Transverse colon (tissue), 4 donors: ENCODE data around the gene NEDD1. TPM values are rescaled to one million over a fixed set of nuclear protein-coding genes. Genes with fewer than 3 reads are reported as not detected.

ENCODE experiments used
- DNase-seq: peaks from one replicate; pipeline ENCODE4 v3.0.0-alpha.2; 2019
- H3K27ac ChIP-seq, 4 donors: fragments of 200-600 bp; sonication (generic); 2 replicates each; pipeline ENCODE4 v1.5.1; 2016 to 2018; ENCODE audit warnings: inconsistent platforms in 4 of 4
- H3K27me3 ChIP-seq: fragments of 200-600 bp; sonication (generic); 2 replicates; pipeline ENCODE4 v1.5.1; 2017; ENCODE audit warnings: inconsistent platforms
- H3K36me3 ChIP-seq, 4 donors: fragments of 200-600 bp; sonication (generic); 2 replicates each; pipeline ENCODE4 v1.5.1; 2017 to 2019; ENCODE audit warnings: inconsistent platforms in 4 of 4
- H3K4me1 ChIP-seq, 4 donors: fragments of 200-600 bp; sonication (generic); 2 replicates each; pipeline ENCODE4 v1.5.1; 2017 to 2020; ENCODE audit warnings: inconsistent platforms in 4 of 4
- H3K4me3 ChIP-seq, 4 donors: fragments of 200-600 bp; sonication (generic); 1 replicate in 1 of 4; 2 replicates in 3 of 4; pipeline versions ENCODE4 v1.5.1 to v1.6.1; 2017 to 2019; ENCODE audit warnings: inconsistent platforms in 4 of 4
- H3K9me3 ChIP-seq, 2 donors: fragments of 200-600 bp; sonication (generic); 2 replicates each; pipeline ENCODE4 v1.5.1; 2017 to 2019; ENCODE audit warnings: inconsistent platforms in 2 of 2
- CTCF ChIP-seq, 5 experiments: fragments of 200-600 bp in 3 of 5; fragments of 450-650 bp in 2 of 5; sonication (generic) in 3 of 5; IDR thresholded peaks; 1 replicate in 2 of 5; 2 replicates in 3 of 5; pipeline ENCODE4 v1.5.1; 2016 to 2017; ENCODE audit warnings: antibody characterized with exemption in 5 of 5, inconsistent platforms in 3 of 5, mild to moderate bottlenecking in 2 of 5, moderate library complexity in 1 of 5
- EP300 ChIP-seq: sonication (generic); formaldehyde crosslinking; IDR thresholded peaks from one replicate; pipeline ENCODE4 v1.6.1; 2017; ENCODE audit warnings: antibody characterized with exemption, low read depth
- POLR2A ChIP-seq: fragments of 450-650 bp; IDR thresholded peaks from one replicate; pipeline ENCODE4 v1.6.1; 2016; ENCODE audit warnings: antibody characterized with exemption, mild to moderate bottlenecking, moderate library complexity
- POLR2AphosphoS5 ChIP-seq, 3 donors: sonication (generic); formaldehyde crosslinking; IDR thresholded peaks; one replicate each; pipeline ENCODE4 v1.6.1; 2016; ENCODE audit warnings: antibody characterized with exemption in 3 of 3
- WGBS, 2 donors: methylation state at CpG; one replicate each; pipeline ENCODE4 v1.1.5; 2018; ENCODE audit warnings: low coverage in 1 of 2; 5-methylcytosine and 5-hydroxymethylcytosine counted together
- in situ Hi-C, 4 donors: fragments of 200-750 bp; cut with MboI; loops; one replicate each; pipeline versions ENCODE4 v1.15.0 to v1.15.1; 2017; ENCODE audit warnings: low sequenced_read_pairs in 3 of 4, low pct_ligation_motif_present in 1 of 4, low pct_unique_long_range_greater_than_20kb in 1 of 4
- intact Hi-C: fragments of 100-400 bp; cut with DNase I; formaldehyde crosslinking; loops from one replicate; pipeline ENCODE4 v1.15.1; 2023; ENCODE audit warnings: low total_unique reads
- total RNA-seq, 4 donors: library from RNA; depleted of rRNA; stranded (reverse); fragments of >200 nt; gene quantifications; one replicate each; pipeline ENCODE4 v1.1.0, GENCODE V29; 2016

NEDD1 gene
- total RNA-seq, 4 donors from 2014 or later, result 5.6 to 16.7 (median 8.5) TPM

GRCh38 chr12:96889273-96889933 is 17.7 kb upstream of the NEDD1 start:
- DNase-seq, result no peak
- intact Hi-C loops (no loop called here), in situ Hi-C loops (no loop called here)
- H3K4me3 ChIP-seq, result no peak overlapping the region
- no peaks in the 10 kb centered on the region for H3K36me3 ChIP-seq
- H3K9me3 ChIP-seq, result no peaks in the 10 kb centered on the region
- no peaks in the 10 kb centered on the region for H3K27me3 ChIP-seq
- no peak overlapping the region for H3K27ac ChIP-seq
- TF ChIP-seq POLR2AphosphoS5 (IDR thresholded peaks at IDR 0.05) (no peak), CTCF (IDR thresholded peaks at IDR 0.05) (no peak), EP300 (no peak), POLR2A (no peak)
- peaks cover 0 to 2% (median 0%) of the 10 kb centered on the region in 4 donors for H3K4me1 ChIP-seq
- 45 to 52% methylated on average over 5 of the region's 5 CpGs for WGBS, 2 donors

DNA sequence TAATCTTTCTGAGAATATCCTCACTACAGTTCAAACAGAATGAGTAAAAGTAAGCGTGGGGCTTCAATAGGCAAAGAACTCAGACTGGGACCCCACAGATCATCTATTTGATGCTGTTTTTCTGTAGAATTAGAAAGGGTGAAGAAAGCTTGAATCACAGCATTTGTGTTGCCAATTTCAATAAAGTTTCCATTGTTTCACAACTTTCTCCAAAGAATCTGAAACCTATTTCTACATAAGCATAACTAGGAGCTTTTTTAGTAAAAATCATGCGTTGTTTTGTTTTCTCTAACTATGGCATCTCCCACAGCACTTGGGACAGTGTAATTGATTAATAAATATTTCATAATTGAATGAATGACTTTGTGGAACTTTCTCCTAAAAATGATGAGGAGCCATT is 16.7 kb upstream of the NEDD1 start:
- DNase-seq, result no peak
- Histone ChIP-seq H3K36me3 (no peaks in the 10 kb centered on the region), H3K9me3 (no peaks in the 10 kb centered on the region), H3K27me3 (no peaks in the 10 kb centered on the region), H3K27ac (no peak overlapping the region), H3K4me3 (no peak overlapping the region), H3K4me1 (peaks cover 0 to 2% (median 0%) of the 10 kb centered on the region in 4 donors)
- intact Hi-C loops, result no loop called here
- WGBS, 2 donors, result 89 to 90% methylated on average over 1 to 2 of the region's 2 CpGs
- TF ChIP-seq POLR2AphosphoS5 (IDR thresholded peaks at IDR 0.05) (no peak), POLR2A (no peak), EP300 (no peak), CTCF (IDR thresholded peaks at IDR 0.05) (no peak)
- in situ Hi-C loops, result no loop called here

GRCh38 chr12:96892104-96892503 is 15.0 kb upstream of the NEDD1 start:
- Histone ChIP-seq H3K27me3 (no peaks in the 10 kb centered on the region), H3K9me3 (no peaks in the 10 kb centered on the region), H3K27ac (no peak overlapping the region), H3K36me3 (no peaks in the 10 kb centered on the region), H3K4me1 (peaks cover 0 to 2% (median 0%) of the 10 kb centered on the region in 4 donors), H3K4me3 (no peak overlapping the region)
- intact Hi-C loops, result no loop called here
- in situ Hi-C loops, result no loop called here
- 47 to 54% methylated on average over 3 of the region's 3 CpGs for WGBS, 2 donors
- TF ChIP-seq EP300 (no peak), POLR2AphosphoS5 (IDR thresholded peaks at IDR 0.05) (no peak), CTCF (IDR thresholded peaks at IDR 0.05) (no peak), POLR2A (no peak)
- DNase-seq, result no peak

GRCh38 chr12:96897421-96897820 is 9.6 kb upstream of the NEDD1 start:
- intact Hi-C loops (no loop called here), in situ Hi-C loops (no loop called here)
- Histone ChIP-seq H3K4me1 (no peaks in the 10 kb centered on the region), H3K27me3 (no peaks in the 10 kb centered on the region), H3K27ac (no peak overlapping the region), H3K36me3 (no peaks in the 10 kb centered on the region), H3K9me3 (no peaks in the 10 kb centered on the region), H3K4me3 (no peak overlapping the region)
- no peak for TF ChIP-seq CTCF (IDR thresholded peaks at IDR 0.05)
- TF ChIP-seq EP300, result no peak
- no peak for TF ChIP-seq POLR2A
- TF ChIP-seq POLR2AphosphoS5 (IDR thresholded peaks at IDR 0.05), result no peak
- WGBS, 2 donors, result 67 to 100% methylated on average over 1 to 3 of the region's 3 CpGs
- no peak for DNase-seq
